ENCODE data around the gene ACOT4.
"Not testable (repeated sequence)": the region's sequence is repeated elsewhere in the genome, so short reads cannot be mapped to it uniquely, and the experiment has no call there.

The ACOT4 gene

DNA sequence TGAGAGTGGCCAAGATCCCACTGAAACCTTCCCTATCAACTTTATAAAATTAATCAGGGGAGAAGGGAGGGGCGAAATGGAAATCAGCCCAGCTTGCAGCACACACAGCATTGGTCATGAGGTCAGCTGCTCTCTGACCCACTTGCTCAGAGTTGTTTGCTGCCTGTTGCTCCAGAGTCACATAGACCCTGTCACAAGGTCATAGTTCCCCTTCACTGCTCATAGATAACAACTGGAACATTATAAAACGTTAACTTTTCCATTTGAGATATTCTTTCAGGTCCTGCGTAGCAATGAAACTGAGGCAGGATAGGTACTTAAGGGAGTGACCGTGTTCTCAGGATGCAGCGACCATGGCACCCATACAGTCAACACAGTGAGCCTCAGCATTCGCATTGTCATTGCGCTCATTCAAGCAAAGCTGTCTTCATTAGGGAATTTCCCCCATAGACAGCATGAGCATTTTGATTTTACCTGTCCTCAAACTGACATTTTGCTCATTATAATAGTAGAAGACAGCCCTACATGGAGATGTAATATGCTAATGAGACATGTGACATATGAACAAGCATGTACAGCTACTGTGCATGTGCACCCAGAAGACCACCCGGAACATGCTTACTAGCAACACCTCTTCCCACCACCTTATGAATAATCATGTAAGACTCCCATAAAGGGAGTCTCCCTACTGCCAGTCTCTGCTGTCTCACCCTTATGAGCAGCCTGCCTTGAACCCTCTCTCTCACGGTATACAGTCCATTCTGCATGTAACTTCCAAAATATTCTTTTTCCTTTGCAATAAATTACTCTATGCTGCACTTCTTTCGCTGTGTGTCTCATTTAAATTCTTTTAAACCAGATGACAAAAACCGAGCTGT is 9.3 kb upstream of the ACOT4 start:
- not testable (repeated sequence) for DNase-seq

DNA sequence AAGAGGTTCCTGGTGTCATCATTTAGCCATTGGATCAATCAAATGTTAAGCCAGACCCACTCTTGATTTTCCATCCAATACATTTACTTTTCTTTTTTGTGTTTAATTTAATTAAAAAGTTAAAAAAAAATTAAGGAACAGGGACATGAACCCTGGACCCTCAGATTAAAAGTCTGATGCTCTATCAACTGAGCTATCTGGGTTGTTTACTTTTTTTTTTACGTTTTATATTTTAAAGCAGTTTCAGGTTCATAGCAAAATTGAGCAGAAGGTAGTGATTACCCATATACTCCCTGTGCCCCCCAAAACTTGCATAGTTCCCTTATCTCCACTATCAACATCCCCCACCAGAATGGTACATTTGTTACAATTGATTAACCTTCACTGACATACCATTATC is 3.0 kb upstream of the ACOT4 start:
- no peak for DNase-seq

DNA sequence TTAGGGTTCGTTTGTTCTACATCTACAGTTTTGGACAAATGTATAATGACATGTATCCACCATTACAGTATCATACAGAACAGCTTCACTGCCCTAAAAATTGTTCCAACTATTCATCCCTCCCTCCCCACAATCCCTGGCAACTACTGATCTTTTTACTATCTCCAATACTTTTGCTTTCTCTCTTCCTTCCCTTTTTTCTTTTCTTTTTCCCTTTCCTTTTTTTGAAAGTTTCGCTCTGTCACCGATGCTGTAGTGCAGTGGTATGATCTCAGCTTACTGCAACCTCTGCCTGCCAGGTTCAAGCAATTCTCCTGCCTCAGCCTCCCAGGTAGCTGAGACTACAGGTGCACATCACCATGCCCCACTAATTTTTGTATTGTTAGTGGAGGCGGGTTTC is 2.6 kb upstream of the ACOT4 start:
- no peak for DNase-seq

DNA sequence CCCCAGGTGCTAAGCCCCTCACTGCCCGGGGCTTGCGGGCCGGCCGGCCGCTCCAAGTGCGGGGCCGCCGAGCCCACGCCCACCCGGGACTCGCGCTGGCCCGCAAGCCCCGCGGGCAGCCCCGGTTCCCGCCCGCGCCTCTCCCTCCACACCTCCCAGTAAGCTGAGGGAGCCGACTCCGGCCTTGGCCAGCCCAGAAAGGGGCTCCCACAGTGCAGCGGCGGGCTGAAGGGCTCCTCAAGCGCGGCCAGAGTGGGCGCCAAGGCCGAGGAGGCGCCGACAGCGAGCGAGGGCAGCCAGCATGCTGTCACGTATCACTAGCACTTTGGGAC is 1.0 kb upstream of the ACOT4 start:
- DNase-seq, result not testable (repeated sequence)

DNA sequence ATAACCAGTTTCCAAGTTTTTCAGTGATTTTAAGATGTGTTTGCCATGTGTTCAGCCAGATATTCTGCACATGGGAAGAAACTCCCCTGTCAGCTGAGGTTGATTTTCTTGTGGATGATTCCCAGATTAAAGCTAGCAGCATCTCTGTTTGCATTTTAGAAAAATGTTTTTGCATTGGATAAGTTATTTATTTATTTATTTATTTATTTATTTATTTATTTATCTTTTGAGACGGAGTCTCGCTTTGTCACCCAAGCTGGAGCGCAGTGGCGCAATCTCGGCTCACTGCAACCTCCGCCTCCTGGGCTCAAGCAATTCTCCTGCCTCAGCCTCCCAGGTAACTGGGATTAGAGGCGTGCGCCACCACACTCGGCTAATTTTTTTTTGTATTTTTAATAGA is 2.8 kb downstream of the ACOT4 start:
- DNase-seq, result no peak

DNA sequence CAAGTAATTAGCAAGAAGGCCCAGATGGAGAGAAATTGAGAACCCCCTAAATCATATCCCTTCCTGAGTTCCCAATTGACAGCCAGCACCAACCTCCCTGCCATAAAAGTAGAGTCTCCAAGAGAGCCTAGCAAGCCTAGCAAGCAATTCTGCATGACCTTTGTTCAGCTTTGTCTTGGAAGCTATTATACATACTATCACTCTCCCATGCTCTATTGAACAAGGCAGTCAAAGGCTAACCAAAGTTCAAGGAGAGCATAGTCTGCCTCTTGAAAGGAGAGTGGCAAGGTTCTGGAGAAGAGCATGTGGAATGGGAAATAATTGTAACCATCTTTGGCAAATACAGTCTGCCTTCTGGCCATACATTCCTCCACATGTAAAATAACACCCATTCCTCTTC is 7.8 kb downstream of the ACOT4 start:
- DNase-seq, result no peak

DNA sequence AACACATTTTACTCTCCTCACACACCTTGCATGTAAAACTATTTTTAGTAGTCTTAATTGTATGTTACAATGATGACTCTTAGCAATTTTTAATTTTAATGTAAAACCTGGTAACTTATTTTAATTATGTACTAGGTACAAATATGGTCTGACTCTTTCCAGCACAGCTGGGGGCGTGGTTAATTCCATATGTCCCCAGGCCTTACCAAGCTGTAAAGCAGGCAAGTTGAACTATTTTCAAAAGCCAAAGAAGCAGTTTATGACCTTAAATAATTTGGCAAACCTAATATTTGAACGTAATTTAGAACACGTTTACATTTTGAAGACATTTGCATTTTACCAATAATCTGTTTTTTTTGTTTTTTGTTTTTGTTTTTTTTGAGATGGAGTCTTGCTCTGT is 11.3 kb downstream of the ACOT4 start:
- DNase-seq, result no peak

DNA sequence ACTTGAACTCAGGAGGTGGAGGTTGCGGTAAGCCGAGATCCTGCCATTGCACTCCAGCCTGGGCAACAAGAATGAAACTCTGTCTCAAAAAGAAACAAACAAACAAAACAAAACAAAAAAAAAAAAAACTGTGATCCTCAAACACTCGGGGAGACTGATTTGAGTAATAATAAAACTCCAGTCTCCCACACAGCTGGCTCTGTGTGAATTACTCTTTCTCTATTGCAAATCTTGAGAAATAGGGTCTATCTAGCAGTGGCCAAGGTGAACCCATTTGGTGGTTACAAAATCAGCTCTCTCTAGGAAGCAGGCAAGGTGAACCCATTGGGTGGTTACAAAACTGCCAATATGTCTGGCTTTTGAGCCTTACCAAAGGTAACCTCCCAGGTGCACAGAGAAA is 14.6 kb downstream of the ACOT4 start:
- DNase-seq, result no peak

DNA sequence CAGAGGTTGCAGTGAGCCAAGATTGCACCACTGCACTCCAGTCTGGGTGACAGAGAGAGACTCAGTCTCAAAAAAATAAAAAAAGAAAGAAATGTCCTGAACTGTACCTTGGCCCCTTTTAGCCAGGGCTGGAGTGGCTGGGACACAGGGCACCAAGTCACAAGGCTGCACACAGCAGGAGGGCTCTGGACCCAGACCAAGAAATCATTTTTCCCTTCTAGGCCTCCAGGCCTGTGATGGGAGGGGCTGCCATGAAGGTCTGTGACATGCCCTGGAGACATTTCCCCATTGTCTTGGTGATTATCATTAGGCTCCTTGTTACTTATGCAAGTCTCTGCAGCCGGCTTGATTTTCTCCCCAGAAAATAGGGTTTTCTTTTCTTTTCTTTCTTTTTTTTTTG is 15.6 kb downstream of the ACOT4 start:
- DNase-seq, result no peak

DNA sequence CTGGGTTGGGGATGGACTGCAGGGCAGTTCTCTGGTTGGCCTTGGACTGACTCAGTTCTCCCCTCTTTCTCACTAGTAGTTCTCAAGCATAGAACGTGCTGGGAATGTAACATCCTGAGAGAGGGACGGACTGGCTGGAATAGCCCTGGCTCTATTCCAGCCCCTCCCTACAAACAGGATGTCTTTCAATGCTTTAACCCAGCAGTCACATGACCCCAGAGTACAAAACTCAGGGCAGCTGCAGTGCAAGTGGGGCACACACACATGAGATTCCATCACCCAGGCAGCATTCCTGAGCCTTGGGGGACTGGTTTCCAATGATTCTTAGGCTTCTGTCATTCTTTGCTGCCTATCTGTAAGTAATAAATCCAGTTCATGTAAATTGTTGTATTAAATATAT is 19.0 kb downstream of the ACOT4 start:
- DNase-seq, result no peak

DNA sequence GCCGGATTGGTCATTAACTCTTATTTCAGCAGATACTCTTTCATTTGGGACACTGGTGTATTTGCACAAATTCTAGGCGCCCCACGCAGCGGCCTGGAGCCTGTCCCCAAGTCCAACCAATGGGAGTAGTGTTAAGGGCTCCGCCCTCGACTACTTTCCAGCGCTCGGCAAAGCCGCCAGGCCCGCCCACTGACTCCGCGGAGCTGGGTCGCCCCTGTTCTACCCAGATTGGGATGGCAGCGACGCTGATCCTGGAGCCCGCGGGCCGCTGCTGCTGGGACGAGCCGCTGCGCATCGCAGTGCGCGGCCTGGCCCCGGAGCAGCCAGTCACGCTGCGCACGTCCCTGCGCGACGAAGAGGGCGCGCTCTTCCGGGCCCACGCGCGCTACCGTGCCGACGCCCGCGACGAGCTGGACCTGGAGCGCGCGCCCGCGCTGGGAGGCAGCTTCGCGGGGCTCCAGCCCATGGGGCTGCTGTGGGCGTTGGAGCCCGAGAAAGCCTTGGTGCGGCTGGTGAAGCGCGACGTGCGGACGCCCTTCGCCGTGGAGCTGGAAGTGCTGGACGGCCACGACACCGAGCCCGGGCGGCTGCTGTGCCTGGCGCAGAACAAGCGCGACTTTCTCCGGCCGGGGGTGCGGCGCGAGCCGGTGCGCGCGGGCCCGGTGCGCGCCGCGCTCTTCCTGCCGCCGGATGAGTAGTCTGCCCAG is 20.8 kb downstream of the ACOT4 start, which contains the start of gene ACOT6:
Gene ACOT6 (plus strand): TSS at position 179 of the 707 bp plus-strand sequence. CDS start 55 bp downstream, at position 234.
- peak; percentile 8 to 69 for DNase-seq

DNA sequence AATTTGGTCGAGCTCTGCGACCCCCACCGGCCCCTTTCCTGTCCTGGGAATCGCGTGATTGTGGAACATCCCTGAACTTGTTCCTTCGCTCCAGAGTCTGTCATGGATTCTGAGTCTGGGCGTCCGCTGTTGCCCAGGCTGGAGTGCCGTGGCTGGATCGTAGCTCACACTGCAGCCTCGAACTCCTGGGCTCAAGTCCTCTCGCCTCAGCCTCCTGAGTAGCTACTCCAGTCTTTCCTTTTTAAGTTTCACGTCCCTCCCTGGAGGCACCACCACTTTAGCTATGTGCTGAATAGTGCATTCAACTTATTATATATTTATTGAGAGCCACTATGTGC is 21.3 kb downstream of the ACOT4 start:
- DNase-seq, result peak in 1 of 2 experiments; percentile 39

DNA sequence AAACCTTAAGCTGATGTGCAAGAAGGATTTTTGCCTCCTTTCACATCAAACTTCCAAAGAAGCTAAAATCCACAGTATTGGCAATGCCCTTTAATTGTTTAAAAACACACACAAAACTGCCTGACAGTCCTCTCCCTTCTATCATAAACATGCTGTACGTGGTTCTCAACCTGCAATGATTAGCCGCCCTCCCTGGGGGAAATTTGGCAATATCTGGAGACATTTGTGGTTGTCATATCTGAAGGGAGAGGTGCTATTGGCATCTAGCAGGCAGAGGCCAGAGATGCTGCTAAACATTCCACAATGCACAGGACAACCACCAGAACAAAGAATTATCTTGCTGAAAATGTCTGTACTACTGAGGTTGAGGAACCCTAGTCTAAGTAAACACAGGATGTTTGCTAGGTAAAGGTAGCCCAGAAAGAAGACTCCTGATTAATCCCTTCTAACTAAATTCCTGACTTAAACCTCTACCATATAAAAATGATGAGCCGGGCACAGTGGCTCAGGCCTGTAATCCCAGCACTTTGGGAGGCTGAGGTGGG is 21.8 kb downstream of the ACOT4 start:
- no peak for DNase-seq

DNA sequence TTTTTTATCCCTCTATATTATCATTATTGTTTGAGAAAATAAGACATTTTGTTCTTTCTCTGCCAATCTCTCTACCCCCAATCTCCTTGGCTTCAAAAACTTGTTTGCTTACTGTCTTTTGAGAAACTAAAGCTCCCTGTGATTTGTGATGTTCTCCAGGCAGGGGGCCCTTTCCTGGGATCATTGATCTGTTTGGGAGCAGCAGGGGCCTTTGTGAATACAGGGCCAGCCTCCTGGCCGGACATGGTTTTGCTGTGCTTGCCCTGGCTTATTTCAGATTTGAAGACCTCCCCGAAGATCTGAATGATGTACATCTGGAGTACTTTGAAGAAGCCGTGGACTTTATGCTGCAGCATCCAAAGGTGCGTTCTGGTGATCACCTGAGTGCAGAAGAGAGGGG is 25.2 kb downstream of the ACOT4 start:
- DNase-seq, result no peak

DNA sequence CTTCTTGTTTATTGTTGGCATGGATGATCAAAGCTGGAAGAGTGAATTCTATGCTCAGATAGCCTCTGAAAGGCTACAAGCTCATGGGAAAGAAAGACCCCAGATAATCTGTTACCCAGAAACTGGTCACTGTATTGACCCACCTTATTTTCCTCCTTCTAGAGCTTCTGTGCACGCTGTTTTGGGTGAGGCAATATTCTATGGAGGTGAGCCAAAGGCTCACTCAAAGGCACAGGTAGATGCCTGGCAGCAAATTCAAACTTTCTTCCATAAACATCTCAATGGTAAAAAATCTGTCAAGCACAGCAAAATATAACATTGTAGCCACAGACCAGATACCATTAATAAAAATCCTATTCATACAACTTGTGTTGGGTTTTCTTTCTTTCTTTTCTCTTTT is 27.9 kb downstream of the ACOT4 start:
- no peak for DNase-seq

DNA sequence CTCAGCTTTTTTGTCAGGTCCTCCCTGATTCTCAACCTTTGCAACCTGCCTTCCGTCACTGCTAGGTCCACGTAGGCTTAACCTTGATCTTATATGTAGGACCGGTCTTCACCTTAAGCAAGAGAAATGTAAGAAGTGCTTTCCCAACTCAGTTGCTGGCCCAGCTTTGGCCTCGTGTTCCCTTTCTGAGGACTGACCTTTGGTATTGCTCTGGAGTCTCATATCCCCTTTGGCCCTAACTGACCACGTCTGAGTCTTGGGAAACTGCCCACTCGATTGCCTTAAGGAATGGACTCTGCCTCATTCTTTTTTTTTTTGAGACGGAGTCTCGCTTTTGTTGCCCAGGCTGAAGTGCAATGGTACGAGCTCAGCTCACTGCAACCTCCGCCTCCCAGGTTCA is 28.6 kb downstream of the ACOT4 start:
- DNase-seq, result no peak

DNA sequence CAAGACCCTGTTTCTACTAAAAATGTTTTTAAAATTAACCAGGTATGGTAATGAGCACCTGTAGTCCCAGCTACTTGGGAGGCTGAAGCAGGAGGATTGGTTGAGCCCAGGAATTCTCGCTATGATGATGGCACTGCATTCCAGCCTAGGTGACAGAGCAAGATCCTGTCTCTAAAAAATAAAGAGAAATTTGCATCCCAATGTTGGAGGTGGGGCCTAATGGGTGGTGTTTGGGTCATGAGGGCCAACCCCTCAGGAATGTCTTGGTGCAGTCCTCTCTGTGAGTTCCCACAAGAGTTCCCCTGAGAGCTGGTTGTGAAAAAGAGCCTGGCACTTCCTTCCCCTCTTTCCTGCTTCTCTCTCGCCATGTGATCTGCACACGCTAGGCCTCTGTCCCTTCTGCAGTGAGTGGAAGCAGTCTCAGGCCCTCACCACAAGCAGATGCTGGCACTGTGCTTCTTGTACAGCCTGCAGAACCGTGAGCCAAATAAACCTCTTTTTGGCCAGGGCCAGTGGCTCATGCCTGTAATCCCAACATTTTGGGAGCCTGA is 31.9 kb downstream of the ACOT4 start:
- DNase-seq, result no peak

DNA sequence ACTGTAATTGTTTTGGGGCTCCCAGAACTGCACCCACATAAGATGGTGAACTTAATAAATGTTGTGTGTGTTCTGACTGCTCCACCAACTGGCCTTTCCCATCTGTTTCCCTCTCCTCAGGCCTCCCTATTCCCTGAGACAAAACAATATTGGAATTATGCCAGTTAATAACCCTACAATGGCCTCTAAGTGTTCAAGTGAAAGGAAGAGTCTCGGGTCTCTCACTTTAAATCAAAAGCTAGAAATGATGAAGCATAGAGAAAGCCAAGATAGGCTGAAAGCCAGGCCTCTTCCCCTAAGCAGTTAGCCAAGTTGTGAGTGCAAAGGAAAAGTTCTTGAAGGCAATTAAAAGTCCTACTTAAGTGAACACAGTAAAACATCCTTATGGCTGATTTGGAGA is 34.0 kb downstream of the ACOT4 start:
- no peak for DNase-seq

DNA sequence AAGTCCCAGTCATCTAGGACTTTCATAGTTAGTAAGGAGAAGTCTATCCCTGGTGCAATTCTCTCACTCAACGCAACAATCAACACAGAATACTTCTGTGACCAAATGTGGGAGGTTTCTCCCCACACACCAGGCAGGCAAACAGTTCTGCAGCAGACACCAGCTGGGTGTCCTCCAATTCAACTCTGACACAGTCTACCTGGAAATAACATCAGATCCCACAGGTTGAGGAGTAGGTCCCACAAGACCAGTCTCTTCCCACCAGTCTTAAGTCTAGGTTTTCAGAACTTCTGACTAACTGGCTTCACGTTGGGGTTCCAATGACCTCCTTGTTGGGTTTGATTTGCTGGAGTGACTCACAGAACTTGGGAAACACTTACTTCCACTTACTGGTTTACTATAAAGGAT is 35.5 kb downstream of the ACOT4 start:
- DNase-seq, result no peak

DNA sequence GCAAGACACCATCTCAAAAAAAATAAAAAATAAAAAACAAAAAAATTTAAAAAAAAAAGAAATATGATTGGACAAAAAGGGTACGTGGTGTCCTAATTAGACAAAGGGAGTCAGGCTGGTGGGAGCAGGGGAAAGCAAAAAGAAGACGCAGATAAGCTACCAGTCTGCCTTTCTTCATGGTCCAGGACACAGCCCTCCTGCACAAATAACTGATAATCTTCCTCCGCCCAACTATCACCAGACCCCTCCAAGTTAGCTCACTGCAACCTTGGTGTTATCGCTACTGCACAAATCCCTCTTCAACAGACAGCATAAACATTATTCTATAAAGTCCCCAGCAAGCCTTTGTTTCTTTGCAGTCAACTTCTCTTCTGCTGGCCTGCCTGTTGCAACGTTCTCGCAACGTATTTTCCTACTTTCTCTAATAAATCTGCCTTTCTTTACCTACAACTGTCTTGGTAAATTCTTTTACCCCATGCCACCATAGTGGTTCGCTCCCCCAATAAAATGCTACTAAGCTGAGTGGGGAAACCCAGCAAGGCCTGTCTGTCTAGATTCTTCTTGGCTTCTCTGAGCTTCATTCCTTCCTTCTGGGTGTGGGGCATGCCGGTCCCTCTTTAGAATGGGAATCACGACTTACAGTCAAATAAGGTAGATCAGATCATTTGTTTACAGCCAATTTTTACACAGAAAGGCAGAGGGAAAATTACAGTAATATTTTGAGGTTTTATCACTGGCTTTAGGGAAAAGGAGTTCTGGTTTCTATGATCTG is 38.5 kb downstream of the ACOT4 start:
- DNase-seq, result no peak

DNA sequence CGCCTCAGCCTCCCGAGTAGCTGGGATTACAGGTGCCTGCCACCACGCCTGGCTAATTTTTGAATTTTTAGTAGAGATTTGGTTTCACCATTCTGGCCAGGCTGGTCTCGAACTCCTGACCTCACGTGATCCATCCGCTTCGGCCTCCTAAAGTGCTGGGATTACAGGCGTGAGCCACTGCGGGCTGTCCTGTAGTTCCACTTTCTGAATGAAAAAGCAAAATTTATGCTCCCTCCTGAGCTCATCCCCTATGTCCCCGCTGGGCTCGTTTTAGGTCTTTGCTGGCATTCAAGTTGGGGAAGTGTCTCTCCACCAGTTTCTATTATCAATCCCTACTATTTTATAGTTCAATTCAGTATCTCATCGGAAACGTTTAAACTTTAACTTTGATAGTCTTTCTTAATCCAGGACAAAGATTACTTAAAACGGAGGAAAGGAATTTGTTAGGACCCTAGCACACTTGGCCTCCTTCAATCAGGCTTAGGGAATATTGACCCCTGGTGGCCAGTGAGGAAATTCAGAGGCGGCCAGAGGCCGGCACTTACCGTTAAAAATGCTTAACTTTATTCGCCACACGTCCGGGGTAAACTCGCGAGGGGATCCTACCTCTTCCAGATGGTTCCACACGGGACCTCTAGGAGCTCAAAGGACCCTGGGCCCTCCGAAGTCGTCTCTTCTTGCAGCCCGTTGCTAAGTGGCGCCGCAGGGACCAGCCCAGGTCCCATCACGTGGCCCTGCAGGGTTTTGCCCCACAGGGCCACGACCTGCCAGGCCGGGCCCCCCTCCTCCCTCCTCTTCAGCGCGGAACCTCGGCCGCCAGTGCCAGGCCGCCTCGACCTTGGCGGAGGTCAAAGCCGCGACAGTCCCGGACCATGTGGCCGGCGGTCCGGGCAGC is 41.7 kb downstream of the ACOT4 start:
- DNase-seq, result peak; percentile 31 to 68

All from NCI-H446 (cell line).